ENCODE data around the gene ERG.

ERG gene

DNA sequence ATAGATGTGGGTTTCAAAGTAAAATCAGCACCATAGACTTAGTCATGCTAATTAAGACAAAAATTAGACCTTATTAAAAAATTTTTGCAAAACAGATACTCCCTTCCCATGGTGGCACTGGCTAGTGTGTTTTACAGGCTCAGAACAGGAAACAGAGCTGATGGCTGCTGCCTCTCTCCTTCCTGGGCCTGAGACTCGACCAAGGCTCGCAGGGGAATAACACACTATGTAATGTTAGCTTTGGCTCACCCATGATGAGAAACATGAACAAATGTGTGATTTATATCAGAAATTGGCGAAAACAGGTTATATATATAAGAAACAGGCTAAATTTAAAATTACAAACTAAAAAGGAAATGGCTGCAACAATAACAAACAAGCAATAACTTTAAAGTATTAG is 50.7 kb downstream of the ERG start:
- H3K9me3 ChIP-seq (ENCODE audit: low read length), result no peaks in the 10 kb centered on the region
- H3K4me3 ChIP-seq (ENCODE audit: low read depth in 1 of 2, low read length in 2 of 2), result no peak overlapping the region
- H3K27ac ChIP-seq (ENCODE audit: low read depth, low read length), result no peak overlapping the region
- H3K9ac ChIP-seq (ENCODE audit: low read length), result no peak overlapping the region
- H3K4me1 ChIP-seq (ENCODE audit: insufficient read depth, low read length), result no peaks in the 10 kb centered on the region
- H3K36me3 ChIP-seq (ENCODE audit: insufficient read depth, low read length), result no peaks in the 10 kb centered on the region
- no peaks in the 10 kb centered on the region for H3K27me3 ChIP-seq (ENCODE audit: control insufficient read depth in 1 of 2, insufficient read depth in 2 of 2, low read length in 2 of 2)

- H3K9me3 ChIP-seq (ENCODE audit: low read length), result no peaks in the 10 kb centered on the region
- no peaks in the 10 kb centered on the region for H3K36me3 ChIP-seq (ENCODE audit: insufficient read depth, low read length)
- H3K4me1 ChIP-seq (ENCODE audit: insufficient read depth, low read length), result no peaks in the 10 kb centered on the region
- no peaks in the 10 kb centered on the region for H3K27me3 ChIP-seq (ENCODE audit: control insufficient read depth in 1 of 2, insufficient read depth in 2 of 2, low read length in 2 of 2)
- no peak overlapping the region for H3K9ac ChIP-seq (ENCODE audit: low read length)
- no peak overlapping the region for H3K4me3 ChIP-seq (ENCODE audit: low read depth in 1 of 2, low read length in 2 of 2)
- no peak overlapping the region for H3K27ac ChIP-seq (ENCODE audit: low read depth, low read length)
Observed at GRCh38 chr21:38444691-38445090, 53.6 kb downstream of the ERG start.

DNA sequence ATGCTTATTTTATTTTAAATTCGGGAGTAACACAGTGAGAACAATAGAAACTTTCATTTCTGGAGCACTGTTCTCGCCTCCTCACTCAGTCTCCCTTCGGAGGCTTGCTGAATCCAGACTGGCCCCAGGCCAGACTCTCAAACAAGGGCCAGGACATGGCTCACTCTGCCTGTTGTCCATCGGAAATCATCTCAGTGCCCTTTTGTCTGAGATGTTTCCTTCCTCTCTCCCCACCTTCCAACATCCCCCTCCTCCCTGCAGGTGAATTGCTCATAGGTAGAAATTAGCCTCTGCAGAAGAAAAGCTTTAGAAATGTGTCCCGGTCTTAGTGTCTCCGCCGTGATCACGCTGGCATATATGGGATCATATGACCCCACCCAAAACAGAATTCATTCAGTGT is 55.2 kb downstream of the ERG start:
- Histone ChIP-seq H3K27me3 (ENCODE audit: control insufficient read depth in 1 of 2, insufficient read depth in 2 of 2, low read length in 2 of 2) (no peaks in the 10 kb centered on the region), H3K27ac (ENCODE audit: low read depth, low read length) (no peak overlapping the region), H3K4me3 (ENCODE audit: low read depth in 1 of 2, low read length in 2 of 2) (no peak overlapping the region), H3K36me3 (ENCODE audit: insufficient read depth, low read length) (no peaks in the 10 kb centered on the region), H3K9me3 (ENCODE audit: low read length) (no peaks in the 10 kb centered on the region), H3K9ac (ENCODE audit: low read length) (no peak overlapping the region), H3K4me1 (ENCODE audit: insufficient read depth, low read length) (no peaks in the 10 kb centered on the region)

- Histone ChIP-seq H3K36me3 (ENCODE audit: insufficient read depth, low read length) (no peaks in the 10 kb centered on the region), H3K27me3 (ENCODE audit: control insufficient read depth in 1 of 2, insufficient read depth in 2 of 2, low read length in 2 of 2) (no peaks in the 10 kb centered on the region), H3K9ac (ENCODE audit: low read length) (no peak overlapping the region), H3K4me3 (ENCODE audit: low read depth in 1 of 2, low read length in 2 of 2) (no peak overlapping the region), H3K4me1 (ENCODE audit: insufficient read depth, low read length) (no peaks in the 10 kb centered on the region), H3K9me3 (ENCODE audit: low read length) (no peaks in the 10 kb centered on the region), H3K27ac (ENCODE audit: low read depth, low read length) (no peak overlapping the region)
Observed at GRCh38 chr21:38441153-38441552, 57.1 kb downstream of the ERG start.

GRCh38 chr21:38440746-38441145 is 57.5 kb downstream of the ERG start:
- no peak overlapping the region for H3K4me3 ChIP-seq (ENCODE audit: low read depth in 1 of 2, low read length in 2 of 2)
- H3K9ac ChIP-seq (ENCODE audit: low read length), result no peak overlapping the region
- no peaks in the 10 kb centered on the region for H3K27me3 ChIP-seq (ENCODE audit: control insufficient read depth in 1 of 2, insufficient read depth in 2 of 2, low read length in 2 of 2)
- no peaks in the 10 kb centered on the region for H3K36me3 ChIP-seq (ENCODE audit: insufficient read depth, low read length)
- no peak overlapping the region for H3K27ac ChIP-seq (ENCODE audit: low read depth, low read length)
- no peaks in the 10 kb centered on the region for H3K4me1 ChIP-seq (ENCODE audit: insufficient read depth, low read length)
- no peaks in the 10 kb centered on the region for H3K9me3 ChIP-seq (ENCODE audit: low read length)

- H3K4me3 ChIP-seq (ENCODE audit: low read depth in 1 of 2, low read length in 2 of 2), result no peak overlapping the region
- H3K27me3 ChIP-seq (ENCODE audit: control insufficient read depth in 1 of 2, insufficient read depth in 2 of 2, low read length in 2 of 2), result no peaks in the 10 kb centered on the region
- H3K27ac ChIP-seq (ENCODE audit: low read depth, low read length), result no peak overlapping the region
- H3K9ac ChIP-seq (ENCODE audit: low read length), result no peak overlapping the region
- peaks cover 2% of the 10 kb centered on the region for H3K4me1 ChIP-seq (ENCODE audit: insufficient read depth, low read length)
- no peaks in the 10 kb centered on the region for H3K36me3 ChIP-seq (ENCODE audit: insufficient read depth, low read length)
- H3K9me3 ChIP-seq (ENCODE audit: low read length), result no peaks in the 10 kb centered on the region
Observed at GRCh38 chr21:38439957-38440356, 58.3 kb downstream of the ERG start.

DNA sequence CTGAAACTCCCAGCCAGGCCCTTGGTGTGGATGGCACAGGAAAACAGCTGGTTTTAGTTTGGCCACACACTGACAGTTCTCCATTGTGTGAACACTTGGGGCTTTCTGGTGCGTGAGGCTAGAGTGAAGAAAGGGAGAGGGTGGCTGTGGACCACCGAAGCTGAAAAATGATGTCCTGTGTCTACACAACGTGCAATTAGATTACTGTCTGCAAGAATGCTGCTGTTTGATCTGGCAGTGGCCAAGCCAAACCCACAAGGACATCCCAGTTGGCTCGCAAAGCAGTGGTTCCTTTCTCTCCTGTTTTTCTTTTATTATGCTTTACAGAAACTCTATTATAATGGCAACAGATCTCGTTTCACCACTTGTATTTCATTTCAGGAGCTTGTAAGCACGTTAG is 58.9 kb downstream of the ERG start:
- no peak overlapping the region for H3K9ac ChIP-seq (ENCODE audit: low read length)

DNA sequence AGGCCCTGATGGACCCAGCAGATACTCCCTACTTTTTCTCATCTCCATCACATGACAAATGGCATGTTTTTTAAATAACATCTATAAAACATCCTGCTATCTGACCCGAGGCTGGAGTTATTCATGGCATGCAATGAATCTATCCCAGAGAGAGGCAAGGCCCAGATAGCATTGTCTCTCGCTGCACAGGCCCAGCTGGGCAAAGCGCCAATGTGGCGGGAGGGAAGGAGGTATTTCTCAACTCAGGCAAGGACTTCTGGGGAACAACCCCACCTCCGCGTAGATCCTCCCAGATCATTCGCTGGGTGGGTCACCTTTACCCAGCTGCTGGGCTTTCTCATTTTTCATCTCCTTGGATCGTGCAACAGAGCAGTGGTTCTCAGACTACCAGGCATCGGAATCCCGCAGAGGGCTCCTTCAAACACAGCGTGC is 59.8 kb downstream of the ERG start:
- Histone ChIP-seq H3K36me3 (ENCODE audit: insufficient read depth, low read length) (no peaks in the 10 kb centered on the region), H3K27ac (ENCODE audit: low read depth, low read length) (no peak overlapping the region), H3K9me3 (ENCODE audit: low read length) (no peaks in the 10 kb centered on the region), H3K9ac (ENCODE audit: low read length) (no peak overlapping the region), H3K27me3 (ENCODE audit: control insufficient read depth in 1 of 2, insufficient read depth in 2 of 2, low read length in 2 of 2) (no peaks in the 10 kb centered on the region), H3K4me1 (ENCODE audit: insufficient read depth, low read length) (peaks cover 9% of the 10 kb centered on the region), H3K4me3 (ENCODE audit: low read depth in 1 of 2, low read length in 2 of 2) (no peak overlapping the region)

More for the DNA sequence above, 58.9 kb downstream of the ERG start:
- no peaks in the 10 kb centered on the region for H3K9me3 ChIP-seq (ENCODE audit: low read length)
- peaks cover 8% of the 10 kb centered on the region for H3K4me1 ChIP-seq (ENCODE audit: insufficient read depth, low read length)
- H3K27me3 ChIP-seq (ENCODE audit: control insufficient read depth in 1 of 2, insufficient read depth in 2 of 2, low read length in 2 of 2), result no peaks in the 10 kb centered on the region
- no peak overlapping the region for H3K4me3 ChIP-seq (ENCODE audit: low read depth in 1 of 2, low read length in 2 of 2)
- no peaks in the 10 kb centered on the region for H3K36me3 ChIP-seq (ENCODE audit: insufficient read depth, low read length)
- H3K27ac ChIP-seq (ENCODE audit: low read depth, low read length), result no peak overlapping the region

- Histone ChIP-seq H3K4me1 (ENCODE audit: insufficient read depth, low read length) (peaks cover 9% of the 10 kb centered on the region), H3K9me3 (ENCODE audit: low read length) (no peaks in the 10 kb centered on the region), H3K9ac (ENCODE audit: low read length) (no peak overlapping the region)
Observed at GRCh38 chr21:38436341-38436740, 61.9 kb downstream of the ERG start.

GRCh38 chr21:38434913-38435533 is 63.3 kb downstream of the ERG start:
- Histone ChIP-seq H3K4me3 (ENCODE audit: low read depth in 1 of 2, low read length in 2 of 2) (peak overlapping the region in 1 of 2 donors; percentile 41), H3K9ac (ENCODE audit: low read length) (no peak overlapping the region), H3K27ac (ENCODE audit: low read depth, low read length) (no peak overlapping the region), H3K9me3 (ENCODE audit: low read length) (no peaks in the 10 kb centered on the region), H3K36me3 (ENCODE audit: insufficient read depth, low read length) (no peaks in the 10 kb centered on the region), H3K4me1 (ENCODE audit: insufficient read depth, low read length) (peaks cover 9% of the 10 kb centered on the region), H3K27me3 (ENCODE audit: control insufficient read depth in 1 of 2, insufficient read depth in 2 of 2, low read length in 2 of 2) (no peaks in the 10 kb centered on the region)

More at GRCh38 chr21:38436341-38436740, 61.9 kb downstream of the ERG start:
- no peaks in the 10 kb centered on the region for H3K27me3 ChIP-seq (ENCODE audit: control insufficient read depth in 1 of 2, insufficient read depth in 2 of 2, low read length in 2 of 2)
- no peaks in the 10 kb centered on the region for H3K36me3 ChIP-seq (ENCODE audit: insufficient read depth, low read length)
- no peak overlapping the region for H3K27ac ChIP-seq (ENCODE audit: low read depth, low read length)
- H3K4me3 ChIP-seq (ENCODE audit: low read depth in 1 of 2, low read length in 2 of 2), result no peak overlapping the region

DNA sequence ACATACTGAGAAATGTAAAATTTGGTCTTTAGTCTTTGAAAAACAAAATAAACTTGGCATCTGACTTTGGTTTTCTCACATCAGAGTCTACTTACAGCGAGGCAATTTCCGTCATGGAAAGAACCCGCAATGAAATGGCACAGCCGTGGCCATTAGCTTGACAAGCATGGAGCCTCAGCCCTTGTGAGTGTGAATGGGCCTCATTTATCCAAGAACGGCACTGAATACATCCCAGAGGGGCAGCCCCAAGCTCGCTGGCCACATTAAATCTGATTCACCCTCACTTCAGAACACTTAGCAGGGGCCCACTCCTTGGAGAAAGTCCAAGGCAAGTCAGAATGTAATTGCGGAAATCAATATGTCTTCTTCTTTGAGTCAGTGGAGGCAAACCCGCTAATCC is 64.8 kb downstream of the ERG start:
- no peaks in the 10 kb centered on the region for H3K27me3 ChIP-seq (ENCODE audit: control insufficient read depth in 1 of 2, insufficient read depth in 2 of 2, low read length in 2 of 2)
- H3K27ac ChIP-seq (ENCODE audit: low read depth, low read length), result no peak overlapping the region
- no peaks in the 10 kb centered on the region for H3K9me3 ChIP-seq (ENCODE audit: low read length)
- H3K4me1 ChIP-seq (ENCODE audit: insufficient read depth, low read length), result peaks cover 9% of the 10 kb centered on the region
- H3K9ac ChIP-seq (ENCODE audit: low read length), result no peak overlapping the region
- no peaks in the 10 kb centered on the region for H3K36me3 ChIP-seq (ENCODE audit: insufficient read depth, low read length)
- no peak overlapping the region for H3K4me3 ChIP-seq (ENCODE audit: low read depth in 1 of 2, low read length in 2 of 2)

DNA sequence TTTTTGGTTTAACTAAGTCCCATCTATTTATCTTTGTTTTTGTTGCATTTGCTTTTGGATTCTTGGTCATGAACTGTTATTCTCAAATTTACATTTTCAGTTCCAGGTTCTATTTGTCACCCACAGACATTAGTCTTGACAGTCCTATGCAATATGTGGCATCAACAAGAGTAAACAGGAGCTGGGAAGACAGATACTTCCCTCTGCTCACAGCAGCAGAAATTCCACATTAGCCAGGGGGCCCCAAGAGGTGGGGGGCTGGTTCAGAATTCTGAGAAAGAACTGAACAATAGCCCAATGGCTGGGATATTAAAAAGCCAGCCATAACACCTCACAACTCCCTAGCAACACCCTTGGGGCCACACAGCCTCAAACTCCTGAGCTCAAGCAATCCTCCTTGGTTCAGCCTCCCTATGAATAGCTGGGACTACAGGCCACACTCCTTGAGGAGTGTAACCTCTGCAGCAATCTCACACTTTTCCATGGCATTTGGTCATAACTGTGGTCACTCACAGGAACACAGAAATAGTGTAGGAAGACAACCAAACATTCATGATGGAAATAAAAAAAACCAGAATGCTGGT is 67.8 kb downstream of the ERG start:
- Histone ChIP-seq H3K9ac (ENCODE audit: low read length) (no peak overlapping the region), H3K4me3 (ENCODE audit: low read depth in 1 of 2, low read length in 2 of 2) (no peak overlapping the region), H3K27ac (ENCODE audit: low read depth, low read length) (no peak overlapping the region), H3K9me3 (ENCODE audit: low read length) (no peaks in the 10 kb centered on the region), H3K4me1 (ENCODE audit: insufficient read depth, low read length) (peaks cover 9% of the 10 kb centered on the region), H3K27me3 (ENCODE audit: control insufficient read depth in 1 of 2, insufficient read depth in 2 of 2, low read length in 2 of 2) (no peaks in the 10 kb centered on the region), H3K36me3 (ENCODE audit: insufficient read depth, low read length) (no peaks in the 10 kb centered on the region)
